ENCODE results near the gene ROR2. TPM values are rescaled to one million over a fixed set of nuclear protein-coding genes. Genes with fewer than 3 reads are reported as not detected.
A peak's percentile ranks its signal among the peaks of the same experiment; 100 is the strongest.

The ROR2 gene
- total RNA-seq, 1 experiment from 2014 or later: 2.9 TPM

- peak; percentile 36 for DNase-seq (ENCODE audit: low read depth)
These were observed 203.1 kb downstream of the ROR2 start for GRCh38 chr9:91746904-91747303.

DNA sequence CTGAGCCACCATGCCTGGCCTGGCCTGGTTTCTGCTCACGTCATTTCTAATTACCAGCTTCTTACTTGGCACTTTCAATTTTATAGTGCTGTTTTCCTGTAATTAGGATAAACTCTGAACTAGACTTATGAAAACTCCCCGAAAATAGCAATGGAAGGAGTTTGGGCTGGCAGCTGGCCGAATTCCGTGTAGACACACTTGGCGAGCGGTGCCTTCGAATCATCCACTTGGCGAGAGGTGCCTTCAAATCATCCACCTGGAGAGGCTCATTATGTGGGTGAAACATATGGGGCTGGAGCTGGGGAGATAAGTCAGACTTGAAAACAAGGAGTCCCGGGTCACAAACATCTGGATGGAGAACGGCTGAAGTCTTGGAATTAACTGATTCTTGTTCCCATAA is 203.7 kb downstream of the ROR2 start:
- DNase-seq (ENCODE audit: low read depth): no peak

GRCh38 chr9:91744114-91744513 is 205.9 kb downstream of the ROR2 start:
- no peak for DNase-seq (ENCODE audit: low read depth)

GRCh38 chr9:91741522-91741921 is 208.5 kb downstream of the ROR2 start:
- DNase-seq (ENCODE audit: low read depth): peak; percentile 63

- peak; percentile 25 for DNase-seq (ENCODE audit: low read depth)
These were observed 209.3 kb downstream of the ROR2 start for GRCh38 chr9:91740701-91741100.

- DNase-seq (ENCODE audit: low read depth): no peak
These were observed 213.0 kb downstream of the ROR2 start for GRCh38 chr9:91736898-91737601.

GRCh38 chr9:91736311-91736710 is 213.7 kb downstream of the ROR2 start:
- DNase-seq (ENCODE audit: low read depth): no peak

- no peak for DNase-seq (ENCODE audit: low read depth)
These were observed 215.0 kb downstream of the ROR2 start for GRCh38 chr9:91735049-91735448.

- peak; percentile 36 for DNase-seq (ENCODE audit: low read depth)
These were observed 215.6 kb downstream of the ROR2 start for GRCh38 chr9:91734371-91734981.

GRCh38 chr9:91733006-91733624 is 216.9 kb downstream of the ROR2 start:
- no peak for DNase-seq (ENCODE audit: low read depth)

DNA sequence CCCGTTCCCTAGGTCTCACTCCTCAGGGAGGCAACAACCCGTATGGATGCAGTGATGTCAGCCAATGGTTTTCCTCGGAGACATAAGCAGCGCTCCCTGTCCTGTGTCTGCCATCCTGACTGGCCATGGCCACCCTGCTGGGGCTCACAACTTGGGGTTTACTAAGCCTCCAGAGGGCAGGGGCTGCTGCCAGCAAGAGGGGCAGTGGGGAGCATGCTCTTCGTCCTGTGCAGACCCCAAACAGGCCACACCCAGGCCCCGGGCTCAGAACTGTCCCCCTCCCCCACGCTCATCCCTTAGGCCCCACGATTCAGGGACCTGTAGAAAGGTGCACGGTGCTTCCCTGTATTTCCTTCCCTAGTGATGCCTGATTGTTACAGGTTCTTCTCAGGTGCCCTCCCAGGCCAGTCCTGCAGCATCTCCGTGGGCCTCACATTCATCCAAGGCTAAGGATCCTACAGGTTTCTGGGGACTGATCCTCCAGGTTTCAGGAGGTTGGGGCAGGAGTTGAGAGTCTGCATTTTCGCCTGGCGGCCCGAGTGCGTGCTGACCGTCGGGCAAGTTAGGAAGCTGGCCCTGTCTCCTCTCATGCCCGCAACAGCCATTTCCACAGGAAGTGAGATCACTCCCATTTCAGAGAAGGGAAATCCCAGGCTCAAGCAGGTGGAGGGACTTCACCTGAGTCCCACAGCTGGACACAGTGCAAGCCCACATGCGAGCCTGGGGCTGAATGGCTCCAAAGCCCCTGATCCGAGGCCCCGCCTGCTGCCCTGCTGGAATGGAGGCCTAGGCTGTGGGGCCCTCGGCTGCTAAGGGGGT is 217.6 kb downstream of the ROR2 start:
- DNase-seq (ENCODE audit: low read depth): no peak

- no peak for DNase-seq (ENCODE audit: low read depth)
These were observed 219.2 kb downstream of the ROR2 start for GRCh38 chr9:91730806-91731205.

DNA sequence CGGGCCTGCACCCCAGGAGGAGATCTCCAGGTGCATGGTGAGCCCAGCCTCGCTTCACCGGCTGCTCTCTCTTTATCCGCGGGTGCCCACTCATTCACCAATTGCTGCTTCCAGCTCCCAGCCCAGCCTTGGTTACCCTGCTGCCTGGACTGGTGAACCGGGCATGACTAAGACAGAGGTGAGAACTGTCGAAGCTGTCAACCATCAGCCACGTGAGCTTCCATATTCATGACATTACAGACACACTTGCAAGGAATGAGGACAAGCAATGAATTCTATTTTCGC is 220.5 kb downstream of the ROR2 start:
- DNase-seq (ENCODE audit: low read depth): no peak

DNA sequence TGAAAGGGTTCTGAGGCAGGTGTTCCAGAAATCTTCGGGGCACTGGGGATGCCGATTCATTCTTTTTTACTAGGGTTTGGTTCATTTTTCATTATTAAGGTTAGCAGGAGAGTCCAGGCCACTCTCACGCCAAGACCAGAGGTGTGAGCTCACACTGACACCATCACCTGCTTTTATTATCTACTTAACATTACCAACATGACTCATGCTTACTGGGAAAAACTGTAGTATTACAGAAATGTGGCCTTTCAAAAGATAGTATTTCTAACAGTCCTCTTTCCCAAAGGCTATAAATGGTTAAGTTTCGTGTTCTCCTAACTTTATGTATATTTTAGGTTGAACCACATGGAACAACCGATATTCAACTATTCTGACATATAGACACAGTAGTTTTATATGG is 222.1 kb downstream of the ROR2 start:
- DNase-seq (ENCODE audit: low read depth): no peak

GRCh38 chr9:91727316-91727861 is 222.6 kb downstream of the ROR2 start:
- DNase-seq (ENCODE audit: low read depth): peak; percentile 52

DNA sequence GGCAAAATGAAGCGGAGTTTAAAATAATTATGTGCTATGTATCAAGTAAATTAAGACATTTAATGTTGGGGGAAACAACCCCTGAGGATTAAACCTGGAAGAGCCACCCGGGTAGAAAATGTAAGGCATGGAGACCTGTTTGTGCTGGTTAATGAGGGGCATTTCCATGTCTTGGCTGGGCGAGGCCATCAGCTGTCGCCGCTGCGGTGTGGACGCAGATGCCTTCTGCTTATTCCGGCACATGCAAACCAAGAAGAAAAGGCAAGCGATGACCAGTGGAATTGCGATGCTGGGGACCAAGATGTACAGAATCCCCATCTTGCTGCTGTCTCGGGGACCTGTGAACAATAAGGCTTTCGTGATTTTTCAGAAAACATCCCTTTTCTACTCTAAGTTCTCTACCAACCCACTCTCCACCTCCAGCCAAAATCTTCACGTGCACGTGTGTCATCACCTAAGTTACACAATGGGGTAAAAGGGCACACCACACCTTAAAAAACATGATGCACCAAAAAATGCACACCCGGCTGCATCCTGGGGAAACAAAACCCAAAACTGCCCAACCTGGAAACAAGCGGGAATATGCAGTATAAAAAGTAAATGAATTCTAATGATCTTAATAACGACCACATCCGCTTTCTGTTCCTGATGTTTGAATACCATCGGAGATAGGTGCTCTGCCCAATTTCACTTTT is 223.5 kb downstream of the ROR2 start:
- DNase-seq (ENCODE audit: low read depth): no peak

- DNase-seq (ENCODE audit: low read depth): no peak
These were observed 224.4 kb downstream of the ROR2 start for GRCh38 chr9:91725651-91726050.

DNA sequence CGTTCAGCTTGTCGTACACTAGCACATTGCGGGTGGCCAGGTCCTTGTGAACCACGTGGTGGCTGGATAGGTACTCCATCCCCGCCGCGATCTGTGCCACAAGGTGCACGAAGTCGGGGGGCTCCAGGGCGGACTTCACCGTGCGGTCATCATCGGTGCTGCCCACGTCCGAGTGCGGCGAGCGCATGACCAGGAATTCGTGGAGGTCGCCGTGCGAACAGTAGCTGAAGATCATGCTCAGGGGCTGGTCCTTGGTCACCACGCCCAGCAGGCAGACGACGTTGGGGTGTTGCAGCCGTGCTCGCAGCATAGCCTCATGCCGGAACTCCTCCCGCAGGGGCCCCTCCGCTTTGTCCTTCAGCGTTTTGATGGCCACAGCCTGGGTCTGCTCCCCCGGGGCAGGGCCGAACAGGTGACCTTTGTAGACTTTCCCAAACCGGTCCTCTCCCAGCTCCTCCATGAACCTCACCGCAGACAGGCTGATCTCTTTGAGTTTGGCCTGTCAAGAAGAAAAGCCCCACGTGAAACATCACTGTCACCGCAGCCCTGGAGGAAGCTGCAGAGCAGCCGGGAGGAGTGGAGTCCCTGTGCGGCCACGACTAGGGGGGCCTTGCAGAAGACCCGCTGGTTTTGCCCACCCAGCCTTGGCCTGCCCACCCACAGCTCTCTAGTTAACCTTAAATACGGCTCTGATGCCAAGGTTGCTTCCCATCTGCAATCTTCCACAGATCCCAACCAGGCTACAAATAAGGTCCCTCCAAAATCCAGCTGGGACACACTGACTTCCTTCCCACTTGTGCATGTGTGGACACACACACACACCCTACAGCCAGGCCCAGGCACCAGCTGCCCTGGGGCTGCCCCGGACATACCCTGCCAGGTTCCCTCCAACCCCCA is 225.2 kb downstream of the ROR2 start:
- DNase-seq (ENCODE audit: low read depth): no peak

DNA sequence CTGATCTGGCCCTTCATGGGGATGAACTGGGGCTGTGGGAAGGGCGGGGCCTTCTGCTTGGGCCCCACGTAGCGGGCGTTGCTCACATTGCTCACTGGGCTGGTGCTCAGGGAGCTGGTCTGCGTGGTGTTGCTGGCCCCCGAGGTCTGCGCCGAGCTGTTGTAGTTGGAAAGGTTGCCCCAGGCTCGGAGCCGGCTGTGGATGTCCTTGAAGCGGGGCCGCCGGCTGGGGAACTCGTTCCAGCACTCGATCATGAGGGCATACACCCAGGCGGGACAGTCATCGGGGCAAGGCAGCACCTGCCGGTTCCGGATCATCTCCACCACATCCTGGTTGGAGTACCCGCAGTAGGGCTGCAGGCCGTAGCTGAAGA is 226.0 kb downstream of the ROR2 start:
- DNase-seq (ENCODE audit: low read depth): no peak

- no peak for DNase-seq (ENCODE audit: low read depth)
These were observed 226.5 kb downstream of the ROR2 start for GRCh38 chr9:91723420-91724067.

Measured in M059J (cell line).